HCT116 (cell line): ENCODE data around the gene CEP57.

Source experiments
- CEBPB ChIP-seq: IDR thresholded peaks from 2 replicates; pipeline ENCODE4 v1.6.1; 2012; ENCODE audit warnings: low read depth
- JUND ChIP-seq: IDR thresholded peaks from 2 replicates; pipeline ENCODE4 v1.6.1; 2012
- POLR2A ChIP-seq: IDR thresholded peaks from 2 replicates; pipeline ENCODE4 v1.7.0; 2011; ENCODE audit warnings: borderline replicate concordance; ENCODE audit not compliant: insufficient read depth, insufficient read length; ENCODE audit errors: extremely low read depth
- POLR2AphosphoS5 ChIP-seq: IDR thresholded peaks from 2 replicates; pipeline ENCODE4 v1.6.1; 2011; ENCODE audit warnings: mild to moderate bottlenecking, low read depth, low read length, moderate library complexity
- RAD21 ChIP-seq: IDR thresholded peaks from 2 replicates; pipeline ENCODE4 v1.6.1; 2012; ENCODE audit warnings: low read depth, mild to moderate bottlenecking
- ZFX ChIP-seq: fragments of 450-650 bp; IDR thresholded peaks from 2 replicates; pipeline ENCODE4 v1.6.1; 2017
- TF ChIP-seq, protein P1 (sequence below), 3 experiments: fragments of 200-600 bp in 1 of 3; sonication (generic) in 1 of 3; IDR thresholded peaks in 2 of 3; conservative IDR thresholded peaks in 1 of 3; 2 replicates each; pipeline ENCODE4 v1.5.1; 2012 to 2017; ENCODE audit warnings: low read depth in 2 of 3, low read length in 2 of 3, antibody characterized with exemption in 1 of 3, borderline replicate concordance in 1 of 3, control low read depth in 1 of 3, mild to moderate bottlenecking in 1 of 3, mixed read lengths in 1 of 3, mixed run types in 1 of 3, moderate library complexity in 1 of 3; ENCODE audit not compliant: insufficient read depth in 1 of 3
- TF ChIP-seq, protein P2 (sequence below): IDR thresholded peaks from 2 replicates; pipeline ENCODE4 v1.6.1; 2012

DNA sequence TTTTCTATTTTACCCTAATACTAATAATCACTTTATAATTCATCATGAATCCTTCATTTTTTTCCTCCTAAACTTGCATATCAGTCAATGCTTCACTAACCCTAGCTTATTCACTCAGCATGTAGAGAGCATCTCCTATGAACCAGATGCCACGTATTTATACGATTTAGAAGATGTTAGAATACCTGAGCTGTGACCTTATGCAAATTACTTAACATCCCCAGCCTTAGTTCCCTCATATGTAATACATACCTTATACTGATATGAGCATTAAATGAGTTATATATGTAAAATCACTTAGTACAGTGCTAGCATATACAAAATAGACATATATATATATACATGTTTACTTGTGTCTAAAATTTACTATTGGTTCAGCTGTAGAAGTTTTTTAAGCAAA, 9.8 kb upstream of the CEP57 start:
- no peak for TF ChIP-seq POLR2A
- no peak for TF ChIP-seq CEBPB
- no peak for TF ChIP-seq JUND
- TF ChIP-seq, protein P1, sequence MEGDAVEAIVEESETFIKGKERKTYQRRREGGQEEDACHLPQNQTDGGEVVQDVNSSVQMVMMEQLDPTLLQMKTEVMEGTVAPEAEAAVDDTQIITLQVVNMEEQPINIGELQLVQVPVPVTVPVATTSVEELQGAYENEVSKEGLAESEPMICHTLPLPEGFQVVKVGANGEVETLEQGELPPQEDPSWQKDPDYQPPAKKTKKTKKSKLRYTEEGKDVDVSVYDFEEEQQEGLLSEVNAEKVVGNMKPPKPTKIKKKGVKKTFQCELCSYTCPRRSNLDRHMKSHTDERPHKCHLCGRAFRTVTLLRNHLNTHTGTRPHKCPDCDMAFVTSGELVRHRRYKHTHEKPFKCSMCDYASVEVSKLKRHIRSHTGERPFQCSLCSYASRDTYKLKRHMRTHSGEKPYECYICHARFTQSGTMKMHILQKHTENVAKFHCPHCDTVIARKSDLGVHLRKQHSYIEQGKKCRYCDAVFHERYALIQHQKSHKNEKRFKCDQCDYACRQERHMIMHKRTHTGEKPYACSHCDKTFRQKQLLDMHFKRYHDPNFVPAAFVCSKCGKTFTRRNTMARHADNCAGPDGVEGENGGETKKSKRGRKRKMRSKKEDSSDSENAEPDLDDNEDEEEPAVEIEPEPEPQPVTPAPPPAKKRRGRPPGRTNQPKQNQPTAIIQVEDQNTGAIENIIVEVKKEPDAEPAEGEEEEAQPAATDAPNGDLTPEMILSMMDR (IDR thresholded peaks at IDR 0.05 in 2 of 3, conservative IDR thresholded peaks at IDR 0.05 in 1 of 3; ENCODE audit: borderline replicate concordance in 1 of 3, insufficient read depth in 1 of 3, low read depth in 2 of 3, low read length in 2 of 3): no peak
- TF ChIP-seq ZFX: no peak
- TF ChIP-seq POLR2AphosphoS5: no peak
- no peak for TF ChIP-seq RAD21
- TF ChIP-seq, protein P2, sequence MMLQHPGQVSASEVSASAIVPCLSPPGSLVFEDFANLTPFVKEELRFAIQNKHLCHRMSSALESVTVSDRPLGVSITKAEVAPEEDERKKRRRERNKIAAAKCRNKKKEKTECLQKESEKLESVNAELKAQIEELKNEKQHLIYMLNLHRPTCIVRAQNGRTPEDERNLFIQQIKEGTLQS: no peak
